ENCODE measurements around the gene NAXD. TPM values are rescaled to one million over a fixed set of nuclear protein-coding genes. Genes with fewer than 3 reads are reported as not detected.

The NAXD gene
- polyA plus RNA-seq, 1 experiment: 38.7 TPM

- H3K36me3 ChIP-seq (ENCODE audit: control insufficient read depth, insufficient read depth, low read length): no peaks in the 10 kb centered on the region
- no peaks in the 10 kb centered on the region for H3K27me3 ChIP-seq (ENCODE audit: control insufficient read depth, insufficient read depth, low read length)
- no peak for DNase-seq (ENCODE audit: low read depth)
- TF ChIP-seq, protein P1, sequence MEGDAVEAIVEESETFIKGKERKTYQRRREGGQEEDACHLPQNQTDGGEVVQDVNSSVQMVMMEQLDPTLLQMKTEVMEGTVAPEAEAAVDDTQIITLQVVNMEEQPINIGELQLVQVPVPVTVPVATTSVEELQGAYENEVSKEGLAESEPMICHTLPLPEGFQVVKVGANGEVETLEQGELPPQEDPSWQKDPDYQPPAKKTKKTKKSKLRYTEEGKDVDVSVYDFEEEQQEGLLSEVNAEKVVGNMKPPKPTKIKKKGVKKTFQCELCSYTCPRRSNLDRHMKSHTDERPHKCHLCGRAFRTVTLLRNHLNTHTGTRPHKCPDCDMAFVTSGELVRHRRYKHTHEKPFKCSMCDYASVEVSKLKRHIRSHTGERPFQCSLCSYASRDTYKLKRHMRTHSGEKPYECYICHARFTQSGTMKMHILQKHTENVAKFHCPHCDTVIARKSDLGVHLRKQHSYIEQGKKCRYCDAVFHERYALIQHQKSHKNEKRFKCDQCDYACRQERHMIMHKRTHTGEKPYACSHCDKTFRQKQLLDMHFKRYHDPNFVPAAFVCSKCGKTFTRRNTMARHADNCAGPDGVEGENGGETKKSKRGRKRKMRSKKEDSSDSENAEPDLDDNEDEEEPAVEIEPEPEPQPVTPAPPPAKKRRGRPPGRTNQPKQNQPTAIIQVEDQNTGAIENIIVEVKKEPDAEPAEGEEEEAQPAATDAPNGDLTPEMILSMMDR (IDR thresholded peaks at IDR 0.05; ENCODE audit: insufficient read depth, low read depth, low read length): no peak
- POLR2A ChIA-PET: interaction anchor here (1.0 kb wide), 1 partner anchor 21 kb away, joined by 3 read pairs; no protein-coding TSS in a partner anchor
- no peak overlapping the region for H3K4me3 ChIP-seq (ENCODE audit: low read depth, low read length)
- CTCF ChIA-PET: no interaction called here
Measured at GRCh38 chr13:110617321-110618072, 2.2 kb downstream of the NAXD start.

DNA sequence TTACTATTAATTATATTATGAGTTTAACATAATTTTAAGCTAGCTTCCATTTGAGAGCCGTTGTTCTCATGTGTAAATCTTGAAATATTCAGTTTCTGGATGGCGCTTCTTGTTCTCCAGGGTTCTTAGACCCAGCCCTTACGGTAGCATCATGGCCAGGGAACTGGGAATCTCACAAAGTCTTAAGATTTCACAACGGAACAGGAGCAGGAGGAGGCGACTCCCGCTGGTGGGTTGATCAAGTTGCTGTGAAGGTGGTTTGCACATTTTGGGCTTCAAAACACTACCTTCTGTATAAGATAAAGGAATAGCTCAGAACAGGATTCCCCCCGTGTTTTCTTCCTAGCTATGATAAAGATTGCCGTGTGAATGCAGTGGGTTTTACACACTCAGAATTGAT, 2.8 kb downstream of the NAXD start:
- H3K27me3 ChIP-seq (ENCODE audit: control insufficient read depth, insufficient read depth, low read length): no peaks in the 10 kb centered on the region
- ChIA-PET POLR2A (no interaction called here), CTCF (interaction anchor here (1.0 kb wide), 1 partner anchor 64 kb away, joined by 4 read pairs; no protein-coding TSS in a partner anchor)
- 0 out of 2 replicates have a peak, but pooled peaks cover 3% of the 10 kb centered on the region for H3K36me3 ChIP-seq (ENCODE audit: control insufficient read depth, insufficient read depth, low read length)
- H3K4me3 ChIP-seq (ENCODE audit: low read depth, low read length): no peak overlapping the region
- TF ChIP-seq, protein P1 (IDR thresholded peaks at IDR 0.05; ENCODE audit: insufficient read depth, low read depth, low read length): no peak
- no peak for DNase-seq (ENCODE audit: low read depth)

DNA sequence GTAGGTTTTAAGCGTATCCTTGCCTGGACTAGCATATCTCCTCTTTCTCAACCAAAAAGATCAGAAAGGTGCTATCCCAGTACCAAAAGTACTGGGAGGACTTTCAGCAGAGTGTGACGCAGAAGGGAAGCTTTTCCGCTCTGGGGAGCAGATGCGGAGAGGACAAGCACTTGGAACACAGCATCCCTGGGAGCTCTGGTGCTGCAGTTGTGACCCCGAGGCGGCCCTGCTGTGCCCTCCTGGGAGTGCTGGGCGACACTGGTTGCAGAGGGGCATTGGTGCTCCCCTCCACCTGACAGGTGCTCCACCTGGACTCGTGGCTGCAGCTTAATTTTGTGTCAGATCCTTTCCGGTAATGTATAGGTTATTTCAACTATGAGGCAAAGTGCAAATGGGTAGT, 3.4 kb downstream of the NAXD start:
- ChIA-PET CTCF (interaction anchor here (1.0 kb wide), 1 partner anchor 65 kb away, joined by 4 read pairs; no protein-coding TSS in a partner anchor), POLR2A (no interaction called here)
- TF ChIP-seq, protein P1 (IDR thresholded peaks at IDR 0.05; ENCODE audit: insufficient read depth, low read depth, low read length): no peak
- DNase-seq (ENCODE audit: low read depth): no peak
- Histone ChIP-seq H3K36me3 (ENCODE audit: control insufficient read depth, insufficient read depth, low read length) (peaks cover 7% of the 10 kb centered on the region; the same call in 1 of the 2 replicates), H3K4me3 (ENCODE audit: low read depth, low read length) (no peak overlapping the region), H3K27me3 (ENCODE audit: control insufficient read depth, insufficient read depth, low read length) (no peaks in the 10 kb centered on the region)

GRCh38 chr13:110620596-110620995, 5.3 kb downstream of the NAXD start:
- no peaks in the 10 kb centered on the region for H3K27me3 ChIP-seq (ENCODE audit: control insufficient read depth, insufficient read depth, low read length)
- no peak overlapping the region for H3K4me3 ChIP-seq (ENCODE audit: low read depth, low read length)
- TF ChIP-seq, protein P1 (IDR thresholded peaks at IDR 0.05; ENCODE audit: insufficient read depth, low read depth, low read length): no peak
- ChIA-PET POLR2A (no interaction called here), CTCF (no interaction called here)
- H3K36me3 ChIP-seq (ENCODE audit: control insufficient read depth, insufficient read depth, low read length): peaks cover 13% of the 10 kb centered on the region
- no peak for DNase-seq (ENCODE audit: low read depth)

DNA sequence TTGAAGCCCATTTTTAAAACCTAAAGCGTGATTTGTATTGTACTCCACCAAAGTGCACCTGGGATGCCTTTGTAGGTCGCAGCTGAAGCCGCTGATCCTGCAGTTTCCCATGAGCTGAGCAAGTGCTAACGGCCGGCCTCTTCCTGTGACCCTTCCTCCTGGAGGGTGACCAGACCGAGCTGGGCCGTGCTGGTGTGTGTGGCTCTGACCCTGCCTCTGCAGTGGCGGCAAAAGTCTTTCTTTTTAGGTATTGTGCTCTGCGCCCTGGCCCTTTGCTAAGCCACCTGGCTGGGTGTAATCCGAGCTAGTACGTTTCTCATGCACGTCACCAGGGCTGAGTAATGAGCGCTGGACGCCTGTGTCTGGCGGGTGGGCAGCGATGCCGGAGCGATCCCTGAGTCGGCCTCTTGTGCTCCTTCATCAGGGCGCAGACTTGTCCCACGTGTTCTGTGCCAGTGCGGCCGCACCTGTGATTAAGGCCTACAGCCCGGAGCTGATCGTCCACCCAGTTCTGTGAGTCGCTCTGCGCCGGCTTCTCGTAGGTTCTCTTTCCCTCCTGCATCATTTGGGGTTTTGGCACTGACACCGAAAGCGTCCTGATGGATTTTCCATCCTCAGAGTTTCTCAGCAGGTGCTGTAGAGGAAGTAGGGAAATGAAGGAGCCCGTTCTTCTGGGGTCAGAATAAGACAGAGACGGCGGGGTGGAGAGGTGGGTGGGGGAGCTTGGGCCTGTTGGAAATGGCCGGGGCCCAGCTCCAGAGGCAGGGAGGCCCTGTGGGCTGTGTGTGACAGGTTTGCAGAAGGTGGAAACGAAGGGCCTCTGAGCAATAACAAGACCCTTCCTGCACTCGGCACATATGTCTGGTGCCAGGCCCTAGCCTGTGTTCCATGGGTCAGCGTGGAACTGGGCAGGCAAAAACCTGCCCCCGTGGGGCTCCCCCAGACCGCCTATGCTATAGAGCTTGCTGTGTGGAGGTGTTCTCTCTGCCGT, 9.7 kb downstream of the NAXD start:
- DNase-seq (ENCODE audit: low read depth): no peak
- ChIA-PET CTCF (interaction anchor here (0.9 kb wide), 1 partner anchor 59 kb away, joined by 3 read pairs; no protein-coding TSS in a partner anchor), POLR2A (no interaction called here)
- TF ChIP-seq, protein P1 (IDR thresholded peaks at IDR 0.05; ENCODE audit: insufficient read depth, low read depth, low read length): no peak
- Histone ChIP-seq H3K36me3 (ENCODE audit: control insufficient read depth, insufficient read depth, low read length) (peaks cover 25% of the 10 kb centered on the region), H3K27me3 (ENCODE audit: control insufficient read depth, insufficient read depth, low read length) (no peaks in the 10 kb centered on the region), H3K4me3 (ENCODE audit: low read depth, low read length) (no peak overlapping the region)
